Suprapubic skin (tissue), 3 donors: Measurements from ENCODE around the gene MPEG1.

Source experiments
- POLR2A ChIP-seq, 2 donors: fragments of 450-650 bp; IDR thresholded peaks; one replicate each; pipeline ENCODE4 v1.6.1; 2017; ENCODE audit warnings: antibody characterized with exemption in 2 of 2, mild to moderate bottlenecking in 2 of 2, moderate library complexity in 2 of 2
- TF ChIP-seq, protein P1 (sequence below), 2 donors: fragments of 200-600 bp in 1 of 2; fragments of 450-650 bp in 1 of 2; sonication (generic) in 1 of 2; IDR thresholded peaks; one replicate each; pipeline ENCODE4 v1.5.1; 2016 to 2019; ENCODE audit warnings: antibody characterized with exemption in 2 of 2, mild to moderate bottlenecking in 1 of 2, moderate library complexity in 1 of 2

DNA sequence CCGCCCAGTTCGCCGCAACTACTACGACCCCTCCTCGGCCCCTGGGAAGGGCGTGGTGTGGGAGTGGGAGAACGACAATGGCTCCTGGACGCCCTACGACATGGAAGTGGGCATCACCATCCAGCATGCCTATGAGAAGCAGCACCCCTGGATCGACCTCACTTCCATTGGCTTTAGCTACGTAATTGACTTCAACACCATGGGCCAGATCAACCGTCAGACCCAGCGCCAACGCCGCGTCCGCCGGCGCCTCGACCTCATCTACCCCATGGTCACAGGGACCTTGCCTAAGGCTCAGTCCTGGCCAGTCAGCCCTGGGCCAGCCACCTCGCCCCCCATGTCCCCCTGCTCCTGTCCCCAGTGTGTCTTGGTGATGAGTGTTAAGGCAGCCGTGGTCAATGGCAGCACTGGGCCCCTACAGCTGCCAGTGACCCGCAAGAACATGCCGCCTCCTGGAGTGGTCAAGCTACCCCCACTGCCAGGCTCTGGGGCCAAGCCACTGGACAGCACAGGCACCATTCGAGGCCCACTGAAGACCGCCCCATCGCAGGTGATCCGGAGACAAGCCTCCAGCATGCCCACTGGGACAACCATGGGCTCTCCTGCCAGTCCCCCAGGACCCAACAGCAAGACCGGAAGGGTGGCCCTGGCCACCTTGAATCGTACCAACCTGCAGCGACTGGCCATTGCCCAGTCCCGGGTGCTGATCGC is 30.8 kb downstream of the MPEG1 start:
- TF ChIP-seq POLR2A (IDR thresholded peaks at IDR 0.05), result no peak
- TF ChIP-seq, protein P1, sequence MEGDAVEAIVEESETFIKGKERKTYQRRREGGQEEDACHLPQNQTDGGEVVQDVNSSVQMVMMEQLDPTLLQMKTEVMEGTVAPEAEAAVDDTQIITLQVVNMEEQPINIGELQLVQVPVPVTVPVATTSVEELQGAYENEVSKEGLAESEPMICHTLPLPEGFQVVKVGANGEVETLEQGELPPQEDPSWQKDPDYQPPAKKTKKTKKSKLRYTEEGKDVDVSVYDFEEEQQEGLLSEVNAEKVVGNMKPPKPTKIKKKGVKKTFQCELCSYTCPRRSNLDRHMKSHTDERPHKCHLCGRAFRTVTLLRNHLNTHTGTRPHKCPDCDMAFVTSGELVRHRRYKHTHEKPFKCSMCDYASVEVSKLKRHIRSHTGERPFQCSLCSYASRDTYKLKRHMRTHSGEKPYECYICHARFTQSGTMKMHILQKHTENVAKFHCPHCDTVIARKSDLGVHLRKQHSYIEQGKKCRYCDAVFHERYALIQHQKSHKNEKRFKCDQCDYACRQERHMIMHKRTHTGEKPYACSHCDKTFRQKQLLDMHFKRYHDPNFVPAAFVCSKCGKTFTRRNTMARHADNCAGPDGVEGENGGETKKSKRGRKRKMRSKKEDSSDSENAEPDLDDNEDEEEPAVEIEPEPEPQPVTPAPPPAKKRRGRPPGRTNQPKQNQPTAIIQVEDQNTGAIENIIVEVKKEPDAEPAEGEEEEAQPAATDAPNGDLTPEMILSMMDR (IDR thresholded peaks at IDR 0.05), result no peak
